ENCODE data around the gene PIAS4.

PIAS4 gene

GRCh38 chr19:4023600-4024398 lies 16.3 kb downstream of the PIAS4 start:
- no peak for DNase-seq (ENCODE audit: low read depth in 2 of 2)

GRCh38 chr19:4025317-4025716 lies 17.8 kb downstream of the PIAS4 start:
- DNase-seq (ENCODE audit: low read depth in 2 of 2) = no peak

GRCh38 chr19:4027146-4027545 lies 19.6 kb downstream of the PIAS4 start:
- DNase-seq (ENCODE audit: low read depth in 2 of 2) = no peak

- no peak for DNase-seq (ENCODE audit: low read depth in 2 of 2)
Observed at GRCh38 chr19:4028334-4029246, 21.1 kb downstream of the PIAS4 start.

DNA sequence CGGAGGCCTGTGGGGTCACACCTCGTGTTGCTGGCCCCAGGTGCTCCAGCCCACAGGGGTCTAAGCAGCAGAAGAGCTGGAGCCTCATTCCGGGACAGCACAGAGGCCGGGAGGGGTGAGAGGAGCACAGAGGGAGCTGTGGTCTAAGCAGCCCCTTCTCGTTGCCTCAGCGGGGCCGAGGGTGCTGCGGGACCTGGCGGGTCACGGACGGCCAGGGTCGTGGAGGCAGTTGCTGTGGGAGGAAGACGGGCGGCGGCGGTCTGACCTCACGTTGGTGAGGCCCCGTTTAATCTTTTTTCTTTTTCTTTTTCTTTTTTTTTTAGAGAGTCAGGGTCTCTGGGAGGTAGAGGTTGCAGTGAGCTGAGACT lies 21.7 kb downstream of the PIAS4 start:
- no peak for DNase-seq (ENCODE audit: low read depth in 2 of 2)

GRCh38 chr19:4030552-4030951 lies 23.0 kb downstream of the PIAS4 start:
- no peak for DNase-seq (ENCODE audit: low read depth in 2 of 2)

GRCh38 chr19:4030981-4031380 lies 23.4 kb downstream of the PIAS4 start:
- DNase-seq (ENCODE audit: low read depth in 2 of 2) = no peak

GRCh38 chr19:4031420-4031819 lies 23.9 kb downstream of the PIAS4 start:
- no peak for DNase-seq (ENCODE audit: low read depth in 2 of 2)

- no peak for DNase-seq (ENCODE audit: low read depth in 2 of 2)
Observed at GRCh38 chr19:4032436-4032835, 24.9 kb downstream of the PIAS4 start.

DNA sequence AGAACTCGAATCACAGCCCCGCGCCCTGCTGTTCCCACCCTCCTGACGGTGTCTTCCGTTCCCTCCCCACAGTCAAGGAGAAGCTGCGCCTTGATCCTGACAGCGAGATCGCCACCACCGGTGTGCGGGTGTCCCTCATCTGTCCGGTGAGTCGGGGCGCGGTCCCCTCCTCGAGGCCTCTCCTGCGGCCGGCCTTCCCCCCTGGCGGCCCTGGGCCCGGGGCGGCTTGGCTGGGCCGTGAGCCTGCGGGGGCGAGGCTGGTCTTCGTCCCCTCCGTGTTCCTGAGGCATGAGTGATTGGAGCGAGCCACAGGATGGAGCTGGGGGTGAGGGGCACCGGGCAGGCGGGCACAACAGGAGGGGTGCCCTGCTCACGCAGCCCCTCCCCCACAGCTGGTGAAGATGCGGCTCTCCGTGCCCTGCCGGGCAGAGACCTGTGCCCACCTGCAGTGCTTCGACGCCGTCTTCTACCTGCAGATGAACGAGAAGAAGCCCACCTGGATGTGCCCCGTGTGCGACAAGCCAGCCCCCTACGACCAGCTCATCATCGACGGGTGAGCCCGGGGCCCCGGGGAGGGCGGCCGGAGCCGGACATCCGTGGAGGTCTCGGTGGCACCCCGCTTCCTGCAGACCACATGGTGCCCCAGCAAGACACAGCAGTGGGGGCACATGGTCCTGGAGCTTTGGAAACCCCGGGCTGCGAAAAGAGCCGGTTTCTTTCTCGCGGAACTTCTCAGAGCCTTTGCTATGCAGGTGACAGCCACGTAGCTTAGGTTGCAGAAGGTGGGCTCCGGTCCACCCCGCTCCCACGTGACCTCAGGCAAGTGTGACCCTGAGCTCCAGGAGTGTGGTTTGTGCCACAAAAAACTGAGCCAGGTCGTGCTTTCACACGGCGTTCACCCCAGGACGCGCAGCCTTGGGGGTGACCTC lies 25.8 kb downstream of the PIAS4 start:
- DNase-seq (ENCODE audit: low read depth in 2 of 2) = no peak

DNA sequence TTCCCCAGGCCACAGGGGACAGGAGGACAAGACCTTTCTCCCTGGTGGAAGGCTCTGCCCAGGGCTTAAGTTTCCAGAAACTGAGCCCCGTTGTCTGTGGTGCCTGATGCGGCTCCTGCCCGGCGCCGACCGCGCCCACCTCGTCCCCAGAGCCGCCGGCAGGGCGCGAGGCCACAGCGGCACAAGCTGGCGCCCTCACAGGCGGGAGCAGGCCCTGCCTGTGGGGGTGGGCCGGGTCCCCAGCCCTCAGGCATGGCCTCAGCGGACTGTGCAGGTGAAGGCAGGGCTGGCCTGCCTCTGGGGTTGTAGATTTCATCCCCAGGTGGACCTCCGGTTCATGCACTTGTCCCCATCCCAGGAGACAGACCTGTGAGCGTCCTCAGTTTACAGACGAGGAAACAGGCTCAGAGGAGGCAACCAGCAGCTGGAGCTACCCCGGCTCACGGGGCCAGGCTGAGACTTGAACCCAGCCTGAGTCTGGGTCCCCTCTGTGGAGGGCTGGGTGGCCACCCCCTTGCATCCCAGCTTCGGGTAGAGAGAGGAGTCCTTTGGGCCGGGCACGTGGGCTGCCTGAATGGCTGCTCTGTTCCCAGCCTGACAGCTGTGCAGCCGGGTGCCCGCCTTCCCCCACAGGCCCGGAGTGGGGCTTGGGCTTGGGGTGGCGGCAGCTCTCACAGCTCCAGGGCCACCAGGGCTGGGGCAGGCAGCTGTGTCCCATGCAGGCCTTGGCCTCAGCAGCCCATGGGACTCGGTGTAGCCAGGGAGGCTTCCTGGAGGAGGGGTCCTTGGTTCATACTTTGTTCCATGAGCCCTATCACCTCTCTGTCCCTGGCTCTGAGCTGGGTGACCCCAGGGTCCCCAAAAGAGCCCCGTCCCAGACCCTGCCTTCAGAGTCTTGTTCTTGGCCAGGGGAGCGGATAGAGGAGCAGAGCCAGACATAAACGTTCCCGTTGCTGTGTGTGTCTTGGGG lies 26.8 kb downstream of the PIAS4 start:
- DNase-seq (ENCODE audit: low read depth in 2 of 2) = no peak

- DNase-seq (ENCODE audit: low read depth in 2 of 2) = no peak
Observed at GRCh38 chr19:4035018-4035566, 27.6 kb downstream of the PIAS4 start.

GRCh38 chr19:4035582-4035981 lies 28.0 kb downstream of the PIAS4 start:
- no peak for DNase-seq (ENCODE audit: low read depth in 2 of 2)

GRCh38 chr19:4036576-4037300 lies 29.2 kb downstream of the PIAS4 start:
- DNase-seq (ENCODE audit: low read depth in 2 of 2) = no peak

GRCh38 chr19:4037301-4037949 lies 29.9 kb downstream of the PIAS4 start:
- DNase-seq (ENCODE audit: low read depth in 2 of 2) = no peak

GRCh38 chr19:4038057-4038456 lies 30.5 kb downstream of the PIAS4 start:
- no peak for DNase-seq (ENCODE audit: low read depth in 2 of 2)

DNA sequence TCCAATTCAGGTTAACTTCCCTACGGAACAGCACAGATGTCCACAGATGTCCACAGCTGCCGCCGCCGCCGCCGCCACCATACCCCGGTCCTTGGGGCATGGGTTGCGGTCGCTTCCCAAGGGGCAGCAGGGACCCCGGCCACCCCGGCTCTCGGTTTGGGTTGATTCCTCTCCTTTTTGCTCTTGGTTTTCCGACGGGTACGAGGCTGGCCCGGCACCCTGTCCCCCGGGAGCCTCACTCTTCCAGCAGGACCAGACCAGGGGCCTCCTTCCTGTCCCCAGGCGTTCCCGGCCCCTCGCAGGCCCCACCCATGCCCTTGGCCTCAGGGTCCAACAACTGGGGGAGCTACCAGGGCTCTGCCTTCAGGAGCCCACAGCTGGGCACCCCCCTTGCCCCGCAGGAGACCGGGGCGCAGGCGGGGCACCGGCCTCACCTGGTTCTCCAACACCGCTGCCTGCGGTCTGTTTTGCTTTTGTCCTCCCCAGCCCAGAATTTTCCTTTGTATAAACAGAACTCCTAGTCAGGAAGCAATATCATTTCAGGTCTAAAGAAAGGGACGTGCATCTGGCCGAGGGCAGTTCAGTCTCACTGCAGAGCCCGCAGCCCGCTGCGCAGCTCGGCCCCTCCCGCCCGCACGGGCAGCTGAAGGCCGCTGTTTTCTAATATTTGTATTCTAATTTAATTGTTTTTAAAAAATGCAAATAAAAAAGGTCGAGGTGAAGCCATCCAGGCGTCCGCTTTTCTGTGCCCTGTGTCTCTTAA lies 31.3 kb downstream of the PIAS4 start:
- DNase-seq (ENCODE audit: low read depth in 2 of 2) = no peak

GRCh38 chr19:4042064-4042730 lies 34.7 kb downstream of the PIAS4 start:
- no peak for DNase-seq (ENCODE audit: low read depth in 2 of 2)

All from stimulated activated CD4-positive, alpha-beta T cell treated with anti-CD3 and anti-CD28 coated beads, Interleukin-4, amount 100 ng/mL, for 48 hours (primary cell).